GM21447 (cell line): ENCODE measurements around the gene TMX3.

Experiments
- ATAC-seq: cut with Tn5 transposase; IDR thresholded peaks from one replicate; pipeline ENCODE4 v1.9.1; 2021; ENCODE audit not compliant: unreplicated experiment

Gene TMX3

GRCh38 chr18:68714712-68715496, at the start of gene TMX3:
TMX3 (minus strand) TSS chr18:68715108; CDS start chr18:68714981, 127 bp downstream.
- ATAC-seq: peak; percentile 95

DNA sequence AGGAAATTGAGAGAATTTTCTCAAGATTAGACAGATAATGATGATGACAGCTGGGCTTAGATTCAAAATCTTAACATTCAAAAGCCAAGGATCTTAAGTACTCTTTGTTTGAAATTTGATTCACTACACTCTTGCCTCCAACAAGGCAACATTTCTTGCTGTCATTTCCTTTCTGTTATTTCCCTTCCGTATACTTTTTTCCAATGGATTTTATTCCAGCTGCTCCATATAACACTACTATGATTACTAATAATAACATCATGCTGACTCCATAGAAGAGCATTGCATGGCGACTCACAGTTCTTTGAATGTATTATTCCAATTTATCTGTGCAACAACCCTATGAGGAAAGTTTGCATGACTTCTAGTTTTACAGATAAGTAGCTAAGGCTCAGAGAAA, 49.1 kb upstream of the TMX3 start:
- no peak for ATAC-seq

DNA sequence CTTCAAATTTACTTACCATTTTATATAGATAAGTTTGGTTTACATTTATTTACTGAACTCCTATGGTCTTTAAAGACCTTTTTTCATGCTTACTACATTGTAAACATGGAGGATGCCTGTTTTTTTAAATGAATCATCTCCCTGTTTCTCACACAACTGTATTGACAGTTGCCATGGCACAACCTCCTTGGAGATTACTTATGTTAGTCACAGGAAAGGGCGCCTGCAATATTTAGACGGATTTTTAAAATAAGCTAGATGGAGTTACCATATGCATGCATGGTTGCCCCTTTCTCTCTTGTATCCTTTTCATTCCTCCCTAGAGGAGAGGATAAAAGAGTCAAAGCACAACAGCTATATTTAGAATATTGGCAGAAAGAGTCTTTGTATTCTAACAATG, 48.2 kb upstream of the TMX3 start:
- no peak for ATAC-seq

GRCh38 chr18:68759308-68759707, 44.4 kb upstream of the TMX3 start:
- no peak for ATAC-seq

DNA sequence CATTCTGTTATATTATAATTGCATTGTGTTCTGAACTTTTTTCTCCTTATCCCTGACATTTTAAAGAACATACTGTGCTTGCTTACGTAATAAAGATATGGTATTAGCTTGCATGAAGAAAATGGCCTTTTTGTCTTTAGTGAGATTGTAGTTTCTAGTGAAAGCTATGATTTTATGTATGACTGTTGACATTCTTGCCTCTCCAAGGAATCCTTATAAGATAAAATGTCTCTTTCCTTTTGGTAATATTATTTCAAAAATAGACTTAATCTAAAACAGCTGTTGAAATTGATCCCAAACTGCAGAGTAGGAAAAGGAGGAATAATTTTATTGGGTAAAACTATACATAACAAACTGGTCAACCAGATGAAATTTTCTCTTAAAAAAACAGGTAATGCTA, 42.2 kb upstream of the TMX3 start:
- ATAC-seq: no peak

DNA sequence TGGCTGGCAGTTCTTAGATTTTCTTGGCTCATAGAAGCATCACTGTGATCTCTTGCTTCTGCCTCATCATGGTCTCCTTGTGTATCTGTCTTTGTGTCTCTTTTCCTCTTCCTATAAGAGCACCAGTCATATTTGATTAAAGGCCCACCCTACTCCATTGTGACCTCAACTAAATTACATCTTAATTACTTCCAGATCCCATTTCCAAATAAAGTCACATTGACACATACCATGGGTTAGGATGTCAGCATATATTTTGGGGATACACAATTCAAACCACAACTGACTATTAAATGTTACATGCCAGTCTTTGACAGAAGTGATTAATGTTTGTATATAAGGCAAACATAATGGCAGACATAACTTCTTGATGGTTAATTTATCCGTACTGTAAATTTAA, 27.3 kb upstream of the TMX3 start:
- ATAC-seq: no peak

- ATAC-seq: no peak
These were observed 26.1 kb upstream of the TMX3 start for GRCh38 chr18:68740966-68741365.

GRCh38 chr18:68739462-68739861, 24.6 kb upstream of the TMX3 start:
- ATAC-seq: no peak

GRCh38 chr18:68738564-68738963, 23.7 kb upstream of the TMX3 start:
- ATAC-seq: no peak

DNA sequence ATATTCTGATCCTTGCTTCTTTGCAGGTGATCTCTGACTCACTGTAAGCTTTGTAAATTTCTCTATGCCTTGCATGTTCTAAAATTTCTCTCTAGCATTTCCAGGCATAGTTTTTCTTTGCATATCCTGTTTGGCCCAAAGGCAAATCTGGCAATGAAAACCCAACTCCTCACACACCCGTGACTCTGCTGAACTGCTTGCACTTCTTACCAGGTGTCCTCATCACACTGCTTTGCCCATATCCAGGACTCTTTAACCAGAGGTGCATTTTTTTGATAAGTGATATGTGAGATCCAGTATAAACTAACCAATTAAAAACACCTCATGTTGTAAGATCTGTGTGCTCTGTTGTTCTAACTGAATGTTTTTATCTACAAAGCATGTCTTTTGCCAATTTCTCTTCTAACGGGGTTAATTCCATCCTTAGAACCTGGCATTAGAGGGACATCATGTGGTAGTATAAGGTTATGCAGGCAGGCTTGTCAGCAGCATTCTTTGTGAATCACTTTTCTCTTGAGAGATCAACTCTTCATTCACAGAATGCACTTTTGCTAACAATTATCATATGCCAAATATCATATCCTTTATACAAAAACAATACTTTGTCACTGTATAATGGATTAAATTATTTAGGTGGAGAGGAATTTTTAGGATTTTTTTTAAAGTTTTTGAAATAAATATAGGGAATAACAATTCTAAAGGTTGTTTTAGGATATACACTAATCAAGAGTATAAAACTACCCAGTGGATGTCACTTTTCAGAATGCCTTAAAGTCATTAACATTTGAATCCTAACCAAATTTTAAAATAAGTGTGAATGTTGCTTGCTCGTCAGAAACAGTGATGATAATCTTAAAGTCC, 20.8 kb upstream of the TMX3 start:
- ATAC-seq: peak; percentile 88

GRCh38 chr18:68734308-68734707, 19.4 kb upstream of the TMX3 start:
- ATAC-seq: no peak

GRCh38 chr18:68733707-68734106, 18.8 kb upstream of the TMX3 start:
- ATAC-seq: no peak

DNA sequence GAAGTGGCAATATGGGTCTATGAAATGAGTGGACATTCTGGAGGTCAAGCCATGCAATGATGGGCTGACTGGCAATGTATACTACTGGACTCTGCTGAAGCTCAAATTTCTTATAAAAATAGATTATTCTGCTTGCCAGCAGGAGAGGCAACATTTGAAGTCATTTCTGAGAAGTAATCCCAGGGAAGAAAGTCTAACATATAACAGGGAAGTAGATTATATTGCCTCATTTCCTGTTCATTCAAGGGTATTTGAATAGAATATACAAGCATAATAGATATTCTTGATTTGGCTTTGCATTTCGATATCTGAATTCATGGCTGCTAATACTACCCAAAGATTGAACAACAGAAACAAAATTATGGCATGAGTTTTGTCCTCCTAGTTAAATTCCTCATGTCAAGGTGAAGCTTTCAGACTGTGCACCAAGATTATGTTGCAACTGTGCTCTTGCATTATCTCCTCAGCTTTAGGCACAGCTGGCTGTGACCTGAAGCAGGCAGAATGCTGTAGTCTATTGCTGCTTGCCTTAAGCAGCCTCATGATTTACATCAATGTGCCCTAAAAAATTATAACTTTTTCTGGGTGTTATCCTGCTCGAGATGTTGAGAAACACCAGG, 13.3 kb upstream of the TMX3 start:
- no peak for ATAC-seq

DNA sequence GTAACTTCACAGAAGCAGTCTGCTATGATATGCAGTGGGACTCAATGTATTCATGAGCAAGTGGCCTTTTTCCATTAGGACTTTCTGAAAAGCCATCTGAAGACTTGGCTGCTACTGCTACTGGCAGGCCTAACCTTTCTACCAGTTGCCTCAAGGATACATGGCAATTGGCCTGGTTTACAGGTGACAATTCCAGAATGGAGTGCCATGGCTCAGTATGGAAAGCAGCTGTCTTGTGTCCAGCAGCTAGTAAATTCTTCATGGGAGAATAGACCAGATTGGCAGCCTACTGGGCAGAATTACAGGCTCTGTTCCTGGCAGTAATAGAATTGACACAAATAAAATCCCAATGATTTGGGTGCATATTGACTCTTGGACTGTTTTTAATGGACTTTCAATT, 12.6 kb upstream of the TMX3 start:
- no peak for ATAC-seq

DNA sequence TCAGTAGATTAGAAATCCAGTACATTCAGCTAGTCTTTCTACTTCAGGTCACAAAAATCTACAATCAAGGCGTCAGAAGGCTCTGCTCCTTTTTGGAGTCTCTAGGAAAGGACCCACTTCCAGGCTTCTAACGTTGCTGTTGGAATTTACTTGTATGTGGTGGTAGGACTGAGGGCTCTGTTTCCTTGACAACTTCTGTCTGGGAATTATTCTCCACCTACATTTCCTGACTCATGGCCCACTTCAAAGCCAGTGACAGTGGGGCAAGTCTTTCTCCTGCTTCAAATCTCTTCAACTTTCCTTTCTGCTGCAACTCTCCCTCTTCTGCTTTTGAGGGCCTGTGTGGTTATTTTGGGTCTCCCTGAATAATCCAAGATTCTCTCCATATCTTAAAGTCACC, 10.4 kb upstream of the TMX3 start:
- ATAC-seq: no peak

DNA sequence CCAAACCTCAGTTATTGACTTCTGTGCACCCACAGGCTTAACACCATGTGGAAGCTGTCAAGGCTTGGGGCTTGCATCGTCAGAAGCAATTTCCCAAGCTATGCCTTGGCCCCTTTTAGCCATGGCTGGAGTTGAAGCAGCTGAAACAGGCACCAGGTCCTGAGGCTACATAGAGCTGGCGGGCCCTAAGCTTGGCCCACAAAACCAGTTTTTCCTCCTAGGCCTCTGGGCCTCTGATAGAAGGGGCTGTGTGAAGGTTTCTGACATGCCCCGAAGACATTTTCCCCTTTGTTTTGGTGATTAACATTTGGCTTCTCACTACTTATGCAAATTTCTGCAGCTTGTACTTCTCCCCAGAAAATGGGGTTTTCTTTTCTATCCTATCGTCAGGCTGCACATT, 9.1 kb upstream of the TMX3 start:
- no peak for ATAC-seq

DNA sequence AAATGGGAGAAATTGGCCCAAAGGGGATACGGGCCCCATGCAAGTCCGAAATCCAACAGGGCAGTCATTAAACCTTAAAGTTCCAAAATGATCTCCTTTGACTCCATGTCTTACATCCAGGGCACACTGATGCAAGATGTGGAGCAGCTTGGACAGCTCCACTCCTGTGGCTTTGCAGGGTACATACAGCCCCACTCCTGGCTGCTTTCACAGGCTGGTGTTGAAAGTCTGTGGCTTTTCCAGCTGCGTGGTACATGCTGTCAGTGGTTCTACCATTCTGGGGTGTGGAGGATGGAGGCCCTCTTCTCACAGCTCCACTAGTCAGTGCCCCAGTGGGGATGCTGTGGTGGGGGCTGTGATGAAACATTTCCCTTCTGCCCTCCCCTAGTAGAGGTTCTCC, 8.6 kb upstream of the TMX3 start:
- no peak for ATAC-seq

GRCh38 chr18:68722821-68723220, 7.9 kb upstream of the TMX3 start:
- no peak for ATAC-seq

DNA sequence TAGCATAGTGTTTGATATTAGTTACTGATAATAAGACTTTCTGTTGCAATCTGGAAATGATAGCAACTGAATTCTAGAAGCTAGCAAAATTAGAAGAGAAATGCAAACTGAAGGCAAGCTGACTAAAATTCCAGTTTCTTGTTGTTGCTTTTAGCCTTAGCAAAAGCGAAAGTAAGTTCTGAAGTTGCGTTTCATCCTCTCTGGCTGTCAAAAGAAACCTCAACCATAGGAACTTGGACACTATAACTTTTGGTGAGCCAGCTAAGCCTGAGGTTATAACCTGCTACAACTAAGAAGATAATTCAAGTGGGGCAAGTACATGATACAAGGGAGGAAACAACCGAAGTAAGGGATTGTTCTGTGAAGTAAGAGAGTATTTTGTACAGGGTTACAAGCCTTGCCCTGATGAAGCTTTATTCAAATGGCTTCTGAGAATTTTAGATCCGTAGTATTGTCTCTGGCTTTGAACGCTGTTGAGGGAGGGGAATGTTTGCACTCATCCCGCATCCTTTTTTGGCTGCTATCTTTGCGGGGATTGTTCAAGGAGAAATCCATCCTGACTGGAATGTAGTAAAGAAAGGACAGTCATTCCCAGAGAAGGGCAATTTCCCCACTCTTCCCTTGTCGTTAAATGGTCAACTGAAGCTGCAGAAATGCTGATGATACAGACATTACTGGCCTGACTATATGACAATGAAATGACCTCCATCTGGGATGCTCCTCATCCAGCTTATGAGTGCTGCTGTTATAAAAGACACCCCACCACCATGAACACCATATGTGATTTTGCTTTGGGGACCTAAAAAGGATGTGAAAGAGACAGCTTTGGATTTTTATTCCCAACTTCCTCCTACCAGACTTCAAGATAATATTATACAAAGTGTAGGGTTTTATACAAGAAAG, 7.0 kb upstream of the TMX3 start:
- peak; percentile 92 for ATAC-seq

GRCh38 chr18:68714366-68714711, 569 bp downstream of the TMX3 start:
- peak; percentile 11 for ATAC-seq

DNA sequence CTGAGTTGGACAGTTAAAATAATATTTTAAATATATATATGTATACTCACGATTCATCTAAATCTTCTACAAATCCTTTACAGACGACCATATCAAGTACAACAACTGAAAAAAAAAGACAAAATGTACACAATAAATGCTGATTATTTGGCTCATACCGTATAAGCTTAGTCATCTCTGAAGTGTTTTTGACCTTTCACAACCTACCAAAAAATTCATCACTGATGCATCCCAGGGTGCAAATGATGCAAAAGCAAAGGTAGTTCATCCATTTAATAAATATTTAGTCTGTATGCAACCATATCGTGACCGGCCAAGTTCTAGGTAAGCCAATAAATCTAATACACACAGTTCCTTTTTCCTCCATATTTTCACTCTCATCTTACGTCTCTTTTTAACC, 1.1 kb downstream of the TMX3 start:
- no peak for ATAC-seq
